T-helper 1 cell (primary cell): ENCODE measurements around the gene CSGALNACT2.

Experiments used
- DNase-seq, 5 donors: peaks; one replicate each; pipeline ENCODE4 v3.0.0-alpha.2; 2012 to 2020

The CSGALNACT2 gene

GRCh38 chr10:43190775-43191174 lies 52.5 kb downstream of the CSGALNACT2 start:
- no peak for DNase-seq

GRCh38 chr10:43192884-43193283 lies 54.6 kb downstream of the CSGALNACT2 start:
- DNase-seq = no peak

- DNase-seq = no peak
Measured at GRCh38 chr10:43193496-43194080, 55.3 kb downstream of the CSGALNACT2 start.

GRCh38 chr10:43194266-43194665 lies 56.0 kb downstream of the CSGALNACT2 start:
- DNase-seq = no peak

GRCh38 chr10:43194859-43195258 lies 56.6 kb downstream of the CSGALNACT2 start:
- no peak for DNase-seq

GRCh38 chr10:43195557-43195956 lies 57.3 kb downstream of the CSGALNACT2 start:
- DNase-seq = no peak

GRCh38 chr10:43196131-43196980 lies 58.1 kb downstream of the CSGALNACT2 start:
- DNase-seq = no peak

GRCh38 chr10:43196981-43197833 lies 59.0 kb downstream of the CSGALNACT2 start:
- no peak for DNase-seq

GRCh38 chr10:43197834-43198681 lies 59.8 kb downstream of the CSGALNACT2 start:
- no peak for DNase-seq

GRCh38 chr10:43198682-43199005 lies 60.4 kb downstream of the CSGALNACT2 start:
- no peak for DNase-seq

GRCh38 chr10:43199088-43199683 lies 60.9 kb downstream of the CSGALNACT2 start:
- no peak for DNase-seq

- DNase-seq = no peak
Measured at GRCh38 chr10:43199684-43200537, 61.7 kb downstream of the CSGALNACT2 start.

- DNase-seq = no peak
Measured at GRCh38 chr10:43200538-43201390, 62.5 kb downstream of the CSGALNACT2 start.

- DNase-seq = no peak
Measured at GRCh38 chr10:43201545-43202131, 63.4 kb downstream of the CSGALNACT2 start.

- DNase-seq = peak in 2 of 5 donors; percentile 29 to 48
Measured at GRCh38 chr10:43202224-43202656, 64.0 kb downstream of the CSGALNACT2 start.

- peak in 3 of 5 donors; percentile 22 to 38 (median 27) for DNase-seq
Measured at GRCh38 chr10:43202657-43203447, 64.6 kb downstream of the CSGALNACT2 start.

GRCh38 chr10:43203448-43204041 lies 65.3 kb downstream of the CSGALNACT2 start:
- DNase-seq = no peak
